A172 (cell line): ENCODE measurements around the gene ARPC5. TPM values are rescaled to one million over a fixed set of nuclear protein-coding genes. Genes with fewer than 3 reads are reported as not detected.
A peak's percentile ranks its signal among the peaks of the same experiment; 100 is the strongest.

Experiments
- DNase-seq: peaks from one replicate; pipeline ENCODE4 v3.0.0-alpha.2; 2015; ENCODE audit warnings: low spot score
- total RNA-seq: library from RNA; depleted of rRNA; stranded (reverse); fragments of >200 nt; shearing (Covaris generic); gene quantifications from 2 replicates; pipeline ENCODE4 v1.2.3, GENCODE V29; 2014; rRNA removed

Gene ARPC5
- total RNA-seq, 1 experiment from 2014 or later = 446 TPM

- DNase-seq = no peak
Observed at GRCh38 chr1:183586455-183586854, 49.1 kb downstream of the ARPC5 start.

GRCh38 chr1:183585038-183585437, 50.5 kb downstream of the ARPC5 start:
- peak; percentile 25 for DNase-seq

- no peak for DNase-seq
Observed at GRCh38 chr1:183584147-183584546, 51.4 kb downstream of the ARPC5 start.

DNA sequence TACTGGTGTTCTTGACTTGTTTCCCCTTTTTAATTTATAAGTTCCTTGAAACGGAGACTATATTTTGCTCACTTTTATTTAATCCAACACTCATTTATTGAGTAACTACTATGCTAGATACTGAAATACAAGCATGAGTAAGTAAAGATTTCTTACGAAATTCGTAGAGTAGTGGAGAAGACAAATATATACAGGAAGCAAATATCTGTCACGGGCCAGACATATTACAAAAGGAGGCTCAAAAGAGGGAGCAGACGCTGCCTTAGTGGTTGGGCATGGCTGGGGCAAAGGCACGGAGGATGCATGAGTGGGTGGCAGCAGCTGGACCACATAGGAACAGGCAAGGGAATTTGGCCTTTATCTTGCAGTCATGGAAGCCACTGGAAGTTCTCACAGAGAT, 52.1 kb downstream of the ARPC5 start:
- DNase-seq = no peak

GRCh38 chr1:183582021-183582713, 53.4 kb downstream of the ARPC5 start:
- DNase-seq = no peak

DNA sequence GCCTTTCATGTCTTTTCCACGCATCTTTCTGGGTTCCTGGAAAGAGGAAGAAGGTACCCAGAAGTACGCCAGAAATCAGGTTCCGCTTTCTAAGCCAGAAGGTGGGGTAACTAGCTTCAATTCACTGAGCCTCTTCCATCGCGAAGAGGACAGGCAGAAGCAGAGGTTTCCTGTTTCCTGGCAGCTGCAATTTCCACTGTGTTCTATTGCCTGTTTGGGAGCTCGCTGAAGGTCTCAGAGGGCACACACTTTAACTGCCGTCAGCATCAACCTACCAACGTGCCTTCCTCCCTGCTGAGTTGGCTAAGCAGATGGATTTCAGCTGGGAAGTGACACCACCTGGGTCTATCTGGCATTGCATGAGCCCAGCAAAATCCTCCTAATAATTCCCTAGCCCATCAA, 55.3 kb downstream of the ARPC5 start:
- DNase-seq = peak; percentile 25

- no peak for DNase-seq
Observed at GRCh38 chr1:183578856-183579255, 56.7 kb downstream of the ARPC5 start.

- DNase-seq = no peak
Observed at GRCh38 chr1:183577897-183578465, 57.6 kb downstream of the ARPC5 start.

- no peak for DNase-seq
Observed at GRCh38 chr1:183576537-183576936, 59.0 kb downstream of the ARPC5 start.

GRCh38 chr1:183575606-183576005, 60.0 kb downstream of the ARPC5 start:
- DNase-seq = no peak

- DNase-seq = no peak
Observed at GRCh38 chr1:183572721-183573120, 62.9 kb downstream of the ARPC5 start.

DNA sequence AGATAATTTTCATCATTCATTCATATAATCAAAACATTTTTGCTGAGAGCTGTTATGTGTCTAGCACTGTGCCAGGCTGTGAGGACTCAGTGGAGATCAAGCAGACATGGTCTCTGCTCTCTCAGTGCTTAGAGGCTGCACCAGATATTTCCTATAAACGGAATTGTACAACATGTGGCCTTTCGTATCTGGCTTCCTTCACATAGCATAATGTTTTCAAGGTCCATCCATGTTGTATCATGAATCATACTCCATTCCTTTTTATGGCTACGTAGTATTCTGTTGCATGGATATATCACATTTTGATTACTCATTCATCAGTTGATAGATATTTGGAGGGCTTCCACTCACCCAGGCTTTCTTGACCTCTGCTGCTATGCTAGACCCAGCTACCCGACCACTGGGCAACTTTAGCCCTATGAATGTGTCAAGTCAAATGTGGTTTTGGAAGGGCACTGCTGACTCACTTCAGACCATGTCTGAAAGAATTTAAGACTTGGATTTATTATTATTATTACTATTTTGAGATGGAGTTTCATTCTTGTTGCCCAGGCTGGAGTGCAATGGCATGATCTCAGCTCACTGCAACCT, 63.8 kb downstream of the ARPC5 start:
- DNase-seq = peak; percentile 36

Other genes starting within 250 kb of the ARPC5 start
- gene NMNAT2, start 217.4 kb downstream of the ARPC5 start, total RNA-seq = 3.0 and 3.1 TPM in 2 replicates
- 19.6 and 23.0 TPM in 2 replicates for gene SMG7, start 163.3 kb downstream of the ARPC5 start, total RNA-seq
- 2.7 and 5.8 TPM in 2 replicates for gene NCF2, start 45.3 kb downstream of the ARPC5 start, total RNA-seq
- not detected in 2 replicates for gene APOBEC4, start 17.5 kb upstream of the ARPC5 start, total RNA-seq
- 5.1 and 5.6 TPM in 2 replicates for gene RGL1, start 169.3 kb upstream of the ARPC5 start, total RNA-seq